HG03565 (cell line): ENCODE results near the gene TBX10.
"Not testable (repeated sequence)": the region's sequence is repeated elsewhere in the genome, so short reads cannot be mapped to it uniquely, and the experiment has no call there.

Source experiments
- ATAC-seq: cut with Tn5 transposase; IDR thresholded peaks from one replicate; pipeline ENCODE4 v1.9.1; 2021; ENCODE audit warnings: mild to moderate bottlenecking, moderate library complexity; ENCODE audit not compliant: unreplicated experiment

The TBX10 gene

DNA sequence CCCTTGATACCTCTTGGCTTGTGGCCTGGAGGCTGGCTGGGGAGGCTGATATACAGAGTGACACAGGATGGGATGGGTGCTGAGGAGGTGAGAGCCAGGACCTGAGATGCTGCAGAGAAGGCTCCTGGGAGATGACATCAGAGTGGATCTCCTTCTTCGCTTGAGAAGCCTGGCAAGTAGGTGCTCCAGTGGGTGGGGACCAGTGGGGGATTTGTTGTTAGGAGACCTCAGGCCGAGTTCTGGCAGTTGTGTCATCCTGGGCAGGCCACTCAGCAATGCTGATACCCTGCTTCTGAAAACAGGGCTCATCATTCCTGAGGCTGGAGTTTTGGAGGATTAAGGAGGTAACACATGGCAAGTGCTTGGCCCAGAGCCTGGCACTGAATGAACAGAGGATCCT is 34.7 kb downstream of the TBX10 start:
- no peak for ATAC-seq

- not testable (repeated sequence) for ATAC-seq
Observed at GRCh38 chr11:67604119-67604518, 35.4 kb downstream of the TBX10 start.

- ATAC-seq: no peak
Observed at GRCh38 chr11:67601098-67601497, 38.5 kb downstream of the TBX10 start.

DNA sequence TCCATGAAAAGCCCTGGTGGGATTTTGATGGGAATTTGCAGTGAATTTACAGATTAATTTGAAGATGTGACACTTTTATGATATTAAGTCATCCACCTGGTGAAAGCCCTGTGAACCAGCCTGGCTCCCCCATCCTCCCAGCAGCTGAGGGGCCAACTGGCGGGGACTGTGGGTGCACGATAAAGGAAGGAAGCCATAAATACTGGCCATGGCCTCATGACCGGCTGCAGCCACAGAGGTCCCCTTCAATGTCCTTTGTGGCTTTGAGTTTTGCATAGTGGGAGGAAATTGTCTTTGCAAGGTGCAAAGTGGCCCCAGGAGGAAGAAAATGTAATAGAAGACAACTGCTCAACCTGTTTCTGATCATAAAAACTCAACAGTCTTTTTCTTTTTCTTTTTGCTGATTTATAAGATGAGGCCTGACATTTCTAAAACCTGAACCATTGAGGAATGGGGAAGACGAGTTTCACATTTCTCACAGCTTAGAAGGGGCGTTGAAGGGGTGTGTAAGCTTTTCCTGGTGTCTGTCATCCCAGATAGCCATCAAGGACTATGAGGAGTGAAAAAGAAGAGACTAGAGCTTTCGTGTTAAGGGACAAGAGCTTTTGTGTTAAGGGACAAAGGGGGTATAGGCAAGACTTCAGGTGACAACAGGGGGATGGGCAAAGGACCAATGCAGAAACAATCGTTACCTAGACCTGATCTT is 39.1 kb downstream of the TBX10 start:
- ATAC-seq: no peak

DNA sequence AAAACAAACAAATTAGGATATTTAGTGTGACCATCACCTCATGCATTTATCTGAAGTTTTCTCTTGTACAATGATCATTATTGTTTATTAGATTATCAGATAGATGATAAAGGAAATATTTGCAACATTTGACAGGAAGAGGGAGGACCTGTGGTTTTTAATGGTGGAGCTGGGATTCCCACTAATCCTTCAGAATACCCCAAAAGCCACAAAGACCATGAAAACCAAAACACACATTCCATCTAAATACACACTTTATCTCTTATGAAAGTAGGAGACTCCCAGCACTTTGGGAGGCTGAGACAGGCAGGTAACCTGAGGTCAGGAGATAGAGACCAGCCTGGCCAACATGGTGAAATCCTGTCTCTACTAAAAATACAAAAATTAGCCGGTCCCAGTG is 40.4 kb downstream of the TBX10 start:
- ATAC-seq: no peak

- not testable (repeated sequence) for ATAC-seq
Observed at GRCh38 chr11:67597963-67598362, 41.6 kb downstream of the TBX10 start.

GRCh38 chr11:67597458-67597857 is 42.1 kb downstream of the TBX10 start:
- ATAC-seq: not testable (repeated sequence)

- ATAC-seq: no peak
Observed at GRCh38 chr11:67596753-67597300, 42.7 kb downstream of the TBX10 start.

- no peak for ATAC-seq
Observed at GRCh38 chr11:67594480-67594879, 45.1 kb downstream of the TBX10 start.

DNA sequence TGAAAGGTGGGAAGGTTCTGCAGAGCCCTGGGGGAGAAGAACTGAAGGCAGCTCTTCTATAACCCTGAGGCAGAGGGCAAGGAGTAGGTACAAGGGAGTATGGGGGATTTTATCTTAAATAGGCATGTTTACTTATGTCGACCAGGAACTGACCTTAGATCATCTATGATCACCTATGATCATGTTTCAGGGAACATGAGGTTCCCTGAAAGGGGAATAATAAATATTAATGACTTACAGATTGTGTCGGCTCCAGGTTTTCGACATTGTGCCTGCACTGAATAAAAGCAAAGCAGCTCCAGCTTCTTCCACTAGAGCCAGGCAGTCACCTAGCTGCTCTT is 46.0 kb downstream of the TBX10 start:
- ATAC-seq: no peak

DNA sequence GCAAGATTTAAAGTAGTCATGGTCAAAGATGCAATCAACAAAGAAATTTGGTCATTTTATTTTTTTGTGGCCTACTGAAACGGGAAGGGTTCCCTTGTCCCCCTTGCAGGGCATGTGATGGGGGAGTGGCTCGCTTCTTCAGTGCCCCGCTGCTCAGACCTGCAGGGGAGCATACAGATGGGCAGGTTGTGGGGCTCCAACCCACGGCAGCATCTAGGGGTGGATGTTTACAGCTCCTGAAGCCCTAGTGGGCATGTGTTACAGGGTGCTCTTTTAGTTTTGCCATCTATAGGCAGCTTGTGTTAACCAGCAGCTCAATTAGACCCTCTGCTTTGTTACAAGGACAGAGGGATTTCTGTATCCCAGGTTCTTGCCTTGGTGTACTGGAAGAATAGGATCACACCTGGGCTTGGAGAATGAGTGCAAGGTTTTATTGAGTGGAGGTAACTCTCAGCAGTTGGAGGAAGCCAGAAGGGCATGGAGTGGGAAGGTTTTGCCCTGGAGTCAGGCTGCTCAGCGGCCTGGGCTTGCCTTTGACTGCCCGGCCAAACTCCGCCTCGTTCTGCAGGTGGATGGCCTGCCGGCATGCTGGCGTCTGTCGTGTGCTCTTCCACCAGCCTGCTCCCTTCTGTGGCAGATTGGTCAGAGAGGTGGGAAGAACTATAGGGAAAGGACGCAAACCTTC is 46.5 kb downstream of the TBX10 start:
- no peak for ATAC-seq

GRCh38 chr11:67588899-67589415 is 50.6 kb downstream of the TBX10 start:
- ATAC-seq: not testable (repeated sequence)

- ATAC-seq: peak; percentile 32
Observed at GRCh38 chr11:67588136-67588503, 51.4 kb downstream of the TBX10 start.

DNA sequence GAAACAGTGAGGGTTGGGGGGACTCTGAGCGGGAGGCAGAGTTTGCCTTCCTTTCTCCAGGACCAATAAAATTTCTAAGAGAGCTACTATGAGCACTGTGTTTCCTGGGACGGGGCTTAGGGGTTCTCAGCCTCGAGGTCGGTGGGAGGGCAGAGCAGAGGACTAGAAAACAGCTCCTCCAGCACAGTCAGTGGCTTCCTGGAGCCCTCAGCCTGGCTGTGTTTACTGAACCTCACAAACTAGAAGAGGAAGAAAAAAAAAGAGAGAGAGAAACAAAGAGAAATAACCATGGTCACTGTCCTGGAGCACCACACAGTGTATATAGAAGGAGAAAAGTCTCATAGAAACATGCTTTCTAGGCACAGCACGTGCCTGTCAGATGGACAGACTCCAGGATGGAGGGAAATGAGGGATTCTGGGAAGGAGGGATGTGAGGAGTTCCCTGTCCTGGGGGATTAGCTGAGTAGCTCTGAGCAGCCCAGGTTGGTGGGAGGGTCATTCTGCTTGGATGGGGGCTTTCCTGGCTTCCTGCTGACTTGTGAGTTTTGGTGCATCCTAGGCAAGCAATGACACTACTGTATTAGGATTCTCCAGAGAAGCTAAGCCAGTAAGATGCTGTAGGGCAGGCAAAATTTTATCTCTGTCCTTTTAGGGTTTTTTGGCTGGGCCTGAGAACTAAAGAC is 52.9 kb downstream of the TBX10 start:
- no peak for ATAC-seq

GRCh38 chr11:67585911-67586310 is 53.7 kb downstream of the TBX10 start:
- ATAC-seq: no peak

- ATAC-seq: no peak
Observed at GRCh38 chr11:67584881-67585873, 54.4 kb downstream of the TBX10 start.

GRCh38 chr11:67584205-67584880 is 55.2 kb downstream of the TBX10 start:
- ATAC-seq: no peak

DNA sequence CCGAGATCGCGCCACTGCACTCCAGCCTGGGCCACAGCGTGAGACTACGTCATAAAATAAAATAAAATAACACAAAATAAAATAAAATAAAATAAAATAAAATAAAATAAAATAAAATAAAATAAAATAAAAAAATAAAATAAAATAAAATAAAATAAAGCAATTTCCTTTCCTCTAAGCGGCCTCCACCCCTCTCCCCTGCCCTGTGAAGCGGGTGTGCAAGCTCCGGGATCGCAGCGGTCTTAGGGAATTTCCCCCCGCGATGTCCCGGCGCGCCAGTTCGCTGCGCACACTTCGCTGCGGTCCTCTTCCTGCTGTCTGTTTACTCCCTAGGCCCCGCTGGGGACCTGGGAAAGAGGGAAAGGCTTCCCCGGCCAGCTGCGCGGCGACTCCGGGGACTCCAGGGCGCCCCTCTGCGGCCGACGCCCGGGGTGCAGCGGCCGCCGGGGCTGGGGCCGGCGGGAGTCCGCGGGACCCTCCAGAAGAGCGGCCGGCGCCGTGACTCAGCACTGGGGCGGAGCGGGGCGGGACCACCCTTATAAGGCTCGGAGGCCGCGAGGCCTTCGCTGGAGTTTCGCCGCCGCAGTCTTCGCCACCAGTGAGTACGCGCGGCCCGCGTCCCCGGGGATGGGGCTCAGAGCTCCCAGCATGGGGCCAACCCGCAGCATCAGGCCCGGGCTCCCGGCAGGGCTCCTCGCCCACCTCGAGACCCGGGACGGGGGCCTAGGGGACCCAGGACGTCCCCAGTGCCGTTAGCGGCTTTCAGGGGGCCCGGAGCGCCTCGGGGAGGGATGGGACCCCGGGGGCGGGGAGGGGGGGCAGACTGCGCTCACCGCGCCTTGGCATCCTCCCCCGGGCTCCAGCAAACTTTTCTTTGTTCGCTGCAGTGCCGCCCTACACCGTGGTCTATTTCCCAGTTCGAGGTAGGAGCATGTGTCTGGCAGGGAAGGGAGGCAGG is 56.0 kb downstream of the TBX10 start, which contains the start of gene GSTP1:
Gene GSTP1 (plus strand): TSS at position 566 of the 958 bp plus-strand sequence. CDS start 32 bp downstream, at position 598.
- peak; percentile 35 for ATAC-seq

GRCh38 chr11:67582011-67582410 is 57.6 kb downstream of the TBX10 start:
- ATAC-seq: no peak
